Astrocyte of the spinal cord (primary cell): ENCODE data around the gene ECSCR.
"Not testable (repeated sequence)": the region's sequence is repeated elsewhere in the genome, so short reads cannot be mapped to it uniquely, and the experiment has no call there.

ENCODE experiments used
- DNase-seq: peaks from one replicate; pipeline ENCODE4 v3.0.0; 2011; ENCODE audit warnings: low read depth, low spot score
- H3K4me3 ChIP-seq: 2 replicates; pipeline ENCODE4 v1.5.1; 2011; ENCODE audit warnings: low read depth, mild to moderate bottlenecking, low read length, moderate library complexity
- CTCF ChIP-seq: IDR thresholded peaks from 2 replicates; pipeline ENCODE4 v1.5.1; 2012; ENCODE audit warnings: low read depth, mild to moderate bottlenecking, low read length, inconsistent platforms
- in situ Hi-C: cut with HindIII; loops from 2 replicates; pipeline ENCODE4 v1.10.0; 2017; ENCODE audit warnings: low sequenced_read_pairs

Gene ECSCR

GRCh38 chr5:139443831-139444453, 18.6 kb downstream of the ECSCR start:
- peak; percentile 72 for DNase-seq
- in situ Hi-C loops: no loop called here
- no peak overlapping the region for H3K4me3 ChIP-seq
- TF ChIP-seq CTCF: no peak

GRCh38 chr5:139440416-139440815, 22.1 kb downstream of the ECSCR start:
- DNase-seq, H3K4me3 ChIP-seq, in situ Hi-C loops: not testable (repeated sequence)

GRCh38 chr5:139439013-139439903, 23.3 kb downstream of the ECSCR start, which contains the start of gene DNAJC18:
Gene DNAJC18, minus strand, starts transcription at chr5:139439525. Its CDS starts 80 bp downstream, at chr5:139439445.
- TF ChIP-seq CTCF: no peak
- in situ Hi-C loops: no loop called here
- peak within 1 kb of the TSS; percentile 65 for H3K4me3 ChIP-seq
- peak; percentile 88 for DNase-seq

GRCh38 chr5:139438707-139439012, 23.9 kb downstream of the ECSCR start:
- in situ Hi-C loops: no loop called here
- peak overlapping the region; percentile 65 for H3K4me3 ChIP-seq
- no peak for DNase-seq
- TF ChIP-seq CTCF: no peak

GRCh38 chr5:139435676-139436075, 26.9 kb downstream of the ECSCR start:
- no peak for DNase-seq

GRCh38 chr5:139431706-139432105, 30.8 kb downstream of the ECSCR start:
- no peak for TF ChIP-seq CTCF
- DNase-seq: no peak
- in situ Hi-C loops: no loop called here
- H3K4me3 ChIP-seq: no peak overlapping the region

More at GRCh38 chr5:139435676-139436075, 26.9 kb downstream of the ECSCR start:
- in situ Hi-C loops: no loop called here
- TF ChIP-seq CTCF: no peak
- H3K4me3 ChIP-seq: no peak overlapping the region

GRCh38 chr5:139430015-139430414, 32.5 kb downstream of the ECSCR start:
- DNase-seq: no peak
- H3K4me3 ChIP-seq: no peak overlapping the region
- no peak for TF ChIP-seq CTCF
- in situ Hi-C loops: no loop called here
